Neural progenitor cell (in vitro differentiated cells): ENCODE data around the gene PTGIR. TPM values are rescaled to one million over a fixed set of nuclear protein-coding genes. Genes with fewer than 3 reads are reported as not detected.

Source experiments
- DNase-seq: peaks from one replicate; pipeline ENCODE4 v3.0.0-alpha.2; 2016; ENCODE audit warnings: low spot score
- H2AFZ ChIP-seq: fragments of 200-600 bp; sonication (generic); replicated peaks from 2 replicates; pipeline ENCODE4 v1.6.1; 2016; ENCODE audit warnings: antibody characterized with exemption
- H3F3A ChIP-seq: fragments of 200-600 bp; sonication (generic); 2 replicates; pipeline ENCODE4 v1.6.1; 2016; ENCODE audit warnings: antibody characterized with exemption, low read depth
- H3K27ac ChIP-seq: fragments of 200-600 bp; sonication (generic); 2 replicates; pipeline ENCODE4 v1.5.1; 2016; ENCODE audit warnings: mild to moderate bottlenecking
- H3K27me3 ChIP-seq: fragments of 200-600 bp; sonication (generic); 2 replicates; pipeline ENCODE4 v1.6.1; 2016; ENCODE audit warnings: mild to moderate bottlenecking, moderate library complexity
- H3K36me3 ChIP-seq: fragments of 200-600 bp; sonication (generic); 2 replicates; pipeline ENCODE4 v1.5.1; 2016
- H3K4me1 ChIP-seq: fragments of 200-600 bp; sonication (generic); 2 replicates; pipeline ENCODE4 v1.6.1; 2016; ENCODE audit warnings: mixed run types
- H3K4me2 ChIP-seq: fragments of 200-600 bp; sonication (generic); 2 replicates; pipeline ENCODE4 v1.6.1; 2016
- H3K4me3 ChIP-seq: fragments of 200-600 bp; sonication (generic); 2 replicates; pipeline ENCODE4 v1.5.1; 2016
- H3K79me2 ChIP-seq: fragments of 200-600 bp; sonication (generic); 2 replicates; pipeline ENCODE4 v1.6.1; 2016; ENCODE audit warnings: low read depth
- H3K9ac ChIP-seq: fragments of 200-600 bp; sonication (generic); 2 replicates; pipeline ENCODE4 v1.6.1; 2016
- H3K9me3 ChIP-seq: fragments of 200-600 bp; sonication (generic); 2 replicates; pipeline ENCODE4 v1.5.1; 2016; ENCODE audit warnings: low read depth
- H4K20me1 ChIP-seq: fragments of 200-600 bp; sonication (generic); 2 replicates; pipeline ENCODE4 v1.6.1; 2016; ENCODE audit warnings: low read depth
- H3K27ac Mint-ChIP-seq: 3 replicates; pipeline ENCODE4 v1.8.0; 2021; ENCODE audit warnings: mixed read lengths
- H3K27me3 Mint-ChIP-seq: 2 replicates; pipeline ENCODE4 v1.8.0; 2022; ENCODE audit warnings: low read depth, mild to moderate bottlenecking, inconsistent platforms, moderate library complexity, mixed read lengths; ENCODE audit not compliant: insufficient read depth
- H3K36me3 Mint-ChIP-seq: 3 replicates; pipeline ENCODE4 v1.8.0; 2021; ENCODE audit warnings: mixed read lengths
- H3K4me1 Mint-ChIP-seq: 3 replicates; pipeline ENCODE4 v1.8.0; 2021; ENCODE audit warnings: mixed read lengths
- H3K4me3 Mint-ChIP-seq: 3 replicates; pipeline ENCODE4 v1.8.0; 2021; ENCODE audit warnings: mild to moderate bottlenecking, moderate library complexity, mixed read lengths
- H3K9me3 Mint-ChIP-seq: 3 replicates; pipeline ENCODE4 v1.8.0; 2020; ENCODE audit warnings: mixed read lengths
- EZH2 ChIP-seq: fragments of 200-600 bp; sonication (generic); IDR thresholded peaks from 2 replicates; pipeline ENCODE4 v1.6.1; 2017; ENCODE audit warnings: antibody characterized with exemption, mild to moderate bottlenecking, moderate library complexity
- EZH2phosphoT487 ChIP-seq: fragments of 200-600 bp; sonication (generic); IDR thresholded peaks from 2 replicates; pipeline ENCODE4 v1.6.1; 2017; ENCODE audit warnings: antibody characterized with exemption
- total RNA-seq: library from RNA; depleted of rRNA; stranded (reverse); fragments of >200 nt; gene quantifications from 2 replicates; pipeline ENCODE4 v1.2.3, GENCODE V29; 2015; ENCODE audit warnings: low replicate concordance
- TF ChIP-seq, protein P1 (sequence below): fragments of 200-600 bp; sonication (generic); IDR thresholded peaks from 2 replicates; pipeline ENCODE4 v1.5.1; 2017; ENCODE audit warnings: antibody characterized with exemption, mild to moderate bottlenecking

PTGIR gene
- total RNA-seq, 1 donor from 2014 or later: not detected

DNA sequence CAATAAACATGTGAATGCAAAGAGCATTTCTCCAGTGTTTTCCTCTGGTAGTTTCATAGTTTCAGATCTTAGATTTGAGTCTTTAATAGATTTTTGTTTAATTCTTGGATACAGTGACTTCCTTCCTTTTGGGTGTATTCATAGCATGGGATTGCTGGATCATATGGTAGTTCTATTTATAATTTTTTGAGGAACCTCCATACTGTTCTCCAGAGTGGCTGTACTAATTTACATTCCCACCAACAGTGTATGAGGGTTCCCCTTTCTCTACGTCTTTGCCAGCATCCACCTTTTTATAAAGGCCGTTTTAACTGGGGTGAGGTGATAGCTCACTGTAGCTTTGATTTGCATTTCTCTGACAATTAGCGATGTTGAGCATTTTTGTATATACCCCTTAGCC, 33.0 kb downstream of the PTGIR start:
- H3F3A ChIP-seq: no peaks in the 10 kb centered on the region
- H2AFZ ChIP-seq: no peak overlapping the region
- no peaks in the 10 kb centered on the region for H3K36me3 ChIP-seq
- TF ChIP-seq EZH2phosphoT487 (no peak), EZH2 (no peak)
- TF ChIP-seq, protein P1, sequence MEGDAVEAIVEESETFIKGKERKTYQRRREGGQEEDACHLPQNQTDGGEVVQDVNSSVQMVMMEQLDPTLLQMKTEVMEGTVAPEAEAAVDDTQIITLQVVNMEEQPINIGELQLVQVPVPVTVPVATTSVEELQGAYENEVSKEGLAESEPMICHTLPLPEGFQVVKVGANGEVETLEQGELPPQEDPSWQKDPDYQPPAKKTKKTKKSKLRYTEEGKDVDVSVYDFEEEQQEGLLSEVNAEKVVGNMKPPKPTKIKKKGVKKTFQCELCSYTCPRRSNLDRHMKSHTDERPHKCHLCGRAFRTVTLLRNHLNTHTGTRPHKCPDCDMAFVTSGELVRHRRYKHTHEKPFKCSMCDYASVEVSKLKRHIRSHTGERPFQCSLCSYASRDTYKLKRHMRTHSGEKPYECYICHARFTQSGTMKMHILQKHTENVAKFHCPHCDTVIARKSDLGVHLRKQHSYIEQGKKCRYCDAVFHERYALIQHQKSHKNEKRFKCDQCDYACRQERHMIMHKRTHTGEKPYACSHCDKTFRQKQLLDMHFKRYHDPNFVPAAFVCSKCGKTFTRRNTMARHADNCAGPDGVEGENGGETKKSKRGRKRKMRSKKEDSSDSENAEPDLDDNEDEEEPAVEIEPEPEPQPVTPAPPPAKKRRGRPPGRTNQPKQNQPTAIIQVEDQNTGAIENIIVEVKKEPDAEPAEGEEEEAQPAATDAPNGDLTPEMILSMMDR: no peak
- Mint-ChIP-seq H3K4me3 (no peak overlapping the region), H3K36me3 (no peaks in the 10 kb centered on the region), H3K27me3 (peaks cover 4% of the 10 kb centered on the region), H3K4me1 (peaks cover 3% of the 10 kb centered on the region), H3K27ac (no peak overlapping the region), H3K9me3 (peaks cover 6% of the 10 kb centered on the region)
- no peaks in the 10 kb centered on the region for H3K79me2 ChIP-seq
- no peak overlapping the region for H3K9ac ChIP-seq
- H3K4me3 ChIP-seq: no peak overlapping the region
- no peak overlapping the region for H3K27ac ChIP-seq
- DNase-seq: no peak
- H4K20me1 ChIP-seq: no peaks in the 10 kb centered on the region
- H3K4me2 ChIP-seq: no peak overlapping the region
- H3K9me3 ChIP-seq: no peaks in the 10 kb centered on the region
- no peaks in the 10 kb centered on the region for H3K27me3 ChIP-seq
- no peaks in the 10 kb centered on the region for H3K4me1 ChIP-seq

DNA sequence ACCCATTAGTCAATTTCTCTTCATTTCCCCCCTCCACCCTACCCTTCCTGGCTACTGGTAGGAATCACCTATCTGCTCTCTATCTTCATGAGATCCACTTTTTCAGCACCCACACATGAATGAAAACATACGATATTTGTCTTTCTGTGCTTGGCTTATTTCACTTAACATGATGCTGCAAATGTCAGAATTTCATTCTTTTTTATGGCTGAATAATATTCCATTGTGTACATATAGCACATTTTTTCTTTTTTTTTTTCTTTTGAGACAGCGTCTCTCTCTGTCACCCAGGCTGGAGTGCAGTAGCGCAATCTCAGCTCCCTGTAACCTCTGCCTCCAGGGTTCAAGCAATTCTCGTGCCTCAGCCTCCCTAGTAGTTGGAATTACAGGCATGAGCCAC, 33.6 kb downstream of the PTGIR start:
- Mint-ChIP-seq H3K27ac (no peak overlapping the region), H3K27me3 (peaks cover 2% of the 10 kb centered on the region), H3K36me3 (no peaks in the 10 kb centered on the region), H3K4me3 (no peak overlapping the region), H3K9me3 (peaks cover 6% of the 10 kb centered on the region), H3K4me1 (peaks cover 3% of the 10 kb centered on the region)
- no peak overlapping the region for H3K4me3 ChIP-seq
- H3F3A ChIP-seq: no peaks in the 10 kb centered on the region
- no peak overlapping the region for H2AFZ ChIP-seq
- H3K9me3 ChIP-seq: no peaks in the 10 kb centered on the region
- no peaks in the 10 kb centered on the region for H3K79me2 ChIP-seq
- no peaks in the 10 kb centered on the region for H3K27me3 ChIP-seq
- H3K4me2 ChIP-seq: no peak overlapping the region
- no peaks in the 10 kb centered on the region for H4K20me1 ChIP-seq
- DNase-seq: no peak
- H3K9ac ChIP-seq: no peak overlapping the region
- H3K27ac ChIP-seq: no peak overlapping the region
- H3K36me3 ChIP-seq: no peaks in the 10 kb centered on the region
- no peaks in the 10 kb centered on the region for H3K4me1 ChIP-seq
- TF ChIP-seq, protein P1: no peak
- TF ChIP-seq EZH2phosphoT487: no peak
- no peak for TF ChIP-seq EZH2

DNA sequence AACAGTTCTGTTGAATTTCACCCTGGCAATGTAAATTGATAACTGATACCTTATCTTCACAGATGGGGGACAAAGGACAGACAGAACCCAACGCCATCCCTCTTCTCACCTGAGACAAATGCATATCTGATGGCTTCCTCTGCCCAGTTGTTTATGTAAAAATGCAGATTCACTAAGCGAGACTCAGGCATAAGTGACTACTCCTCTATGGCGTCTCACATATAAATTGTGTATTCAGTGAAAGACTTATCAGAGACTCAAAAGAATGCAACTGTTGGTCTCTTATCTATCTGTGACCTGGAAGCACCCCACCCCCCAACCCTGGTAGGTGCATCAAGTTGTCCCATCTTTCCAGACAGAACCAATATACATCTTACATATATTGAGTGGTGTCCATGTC, 37.0 kb downstream of the PTGIR start:
- no peak overlapping the region for H3K4me3 ChIP-seq
- peaks cover 4% of the 10 kb centered on the region for H3K27me3 Mint-ChIP-seq
- no peaks in the 10 kb centered on the region for H3F3A ChIP-seq
- DNase-seq: no peak
- no peak overlapping the region for H3K4me2 ChIP-seq
- H3K9me3 ChIP-seq: no peaks in the 10 kb centered on the region
- H3K4me1 ChIP-seq: no peaks in the 10 kb centered on the region
- H3K4me3 Mint-ChIP-seq: no peak overlapping the region
- H3K36me3 ChIP-seq: no peaks in the 10 kb centered on the region
- no peaks in the 10 kb centered on the region for H3K79me2 ChIP-seq
- no peak overlapping the region for H3K27ac Mint-ChIP-seq
- no peaks in the 10 kb centered on the region for H3K4me1 Mint-ChIP-seq
- H3K9ac ChIP-seq: no peak overlapping the region
- no peak overlapping the region for H2AFZ ChIP-seq
- H3K27ac ChIP-seq: no peak overlapping the region
- no peaks in the 10 kb centered on the region for H3K36me3 Mint-ChIP-seq
- H3K9me3 Mint-ChIP-seq: no peaks in the 10 kb centered on the region
- TF ChIP-seq, protein P1: no peak
- TF ChIP-seq EZH2 (no peak), EZH2phosphoT487 (no peak)
- H4K20me1 ChIP-seq: no peaks in the 10 kb centered on the region
- peaks cover 4% of the 10 kb centered on the region for H3K27me3 ChIP-seq

DNA sequence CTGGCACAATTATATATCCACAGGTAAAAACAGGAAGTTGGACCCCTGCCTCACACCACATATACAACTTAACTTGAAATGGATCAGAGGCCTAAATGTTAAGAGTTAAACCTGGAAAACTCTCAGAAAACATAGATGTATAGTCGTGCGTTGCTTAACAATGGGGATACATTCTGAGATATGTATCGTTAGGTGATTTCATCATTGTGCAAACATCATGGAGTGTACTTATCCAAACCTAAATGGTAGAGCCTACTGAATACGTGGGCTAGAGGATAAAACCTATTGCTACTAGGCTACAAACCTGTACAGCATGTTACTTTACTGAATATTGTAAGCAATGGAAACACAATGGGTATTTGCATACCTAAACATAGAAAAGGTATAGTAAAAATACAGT, 38.6 kb downstream of the PTGIR start:
- no peak overlapping the region for H3K27ac Mint-ChIP-seq
- Histone ChIP-seq H3K27ac (no peak overlapping the region), H3K27me3 (peaks cover 4% of the 10 kb centered on the region), H3K9ac (no peak overlapping the region), H3K4me1 (no peaks in the 10 kb centered on the region), H3K4me2 (no peak overlapping the region), H2AFZ (no peak overlapping the region), H3K79me2 (no peaks in the 10 kb centered on the region), H3K9me3 (no peaks in the 10 kb centered on the region), H3K36me3 (no peaks in the 10 kb centered on the region), H3K4me3 (no peak overlapping the region), H4K20me1 (no peaks in the 10 kb centered on the region), H3F3A (no peaks in the 10 kb centered on the region)
- H3K27me3 Mint-ChIP-seq: peaks cover 8% of the 10 kb centered on the region
- no peak for DNase-seq
- H3K9me3 Mint-ChIP-seq: no peaks in the 10 kb centered on the region
- H3K4me1 Mint-ChIP-seq: no peaks in the 10 kb centered on the region
- H3K4me3 Mint-ChIP-seq: no peak overlapping the region
- H3K36me3 Mint-ChIP-seq: no peaks in the 10 kb centered on the region
- TF ChIP-seq EZH2phosphoT487 (no peak), EZH2 (no peak)
- TF ChIP-seq, protein P1: no peak
